ENCODE results near the gene ANXA6.

DNA sequence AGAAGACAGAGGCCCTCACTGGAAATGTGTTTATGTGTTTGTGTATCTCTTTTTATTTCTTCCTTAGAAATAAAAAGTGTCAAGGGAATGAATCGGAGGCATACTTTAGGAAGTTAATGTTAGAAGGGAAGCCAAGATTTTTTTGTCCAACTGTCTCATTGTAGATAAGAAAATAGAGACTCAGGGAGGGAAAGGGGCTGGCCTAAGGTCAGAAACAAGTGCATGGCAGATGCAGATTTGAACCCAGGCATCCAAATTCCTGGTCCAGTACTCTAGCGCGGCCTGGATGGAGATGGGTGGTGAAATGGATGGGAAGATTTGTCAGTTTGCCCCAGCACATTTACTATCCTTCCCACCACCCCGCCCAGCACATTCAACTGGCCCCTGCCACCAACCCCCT is 56.9 kb downstream of the ANXA6 start:
- TF ChIP-seq, protein P1, sequence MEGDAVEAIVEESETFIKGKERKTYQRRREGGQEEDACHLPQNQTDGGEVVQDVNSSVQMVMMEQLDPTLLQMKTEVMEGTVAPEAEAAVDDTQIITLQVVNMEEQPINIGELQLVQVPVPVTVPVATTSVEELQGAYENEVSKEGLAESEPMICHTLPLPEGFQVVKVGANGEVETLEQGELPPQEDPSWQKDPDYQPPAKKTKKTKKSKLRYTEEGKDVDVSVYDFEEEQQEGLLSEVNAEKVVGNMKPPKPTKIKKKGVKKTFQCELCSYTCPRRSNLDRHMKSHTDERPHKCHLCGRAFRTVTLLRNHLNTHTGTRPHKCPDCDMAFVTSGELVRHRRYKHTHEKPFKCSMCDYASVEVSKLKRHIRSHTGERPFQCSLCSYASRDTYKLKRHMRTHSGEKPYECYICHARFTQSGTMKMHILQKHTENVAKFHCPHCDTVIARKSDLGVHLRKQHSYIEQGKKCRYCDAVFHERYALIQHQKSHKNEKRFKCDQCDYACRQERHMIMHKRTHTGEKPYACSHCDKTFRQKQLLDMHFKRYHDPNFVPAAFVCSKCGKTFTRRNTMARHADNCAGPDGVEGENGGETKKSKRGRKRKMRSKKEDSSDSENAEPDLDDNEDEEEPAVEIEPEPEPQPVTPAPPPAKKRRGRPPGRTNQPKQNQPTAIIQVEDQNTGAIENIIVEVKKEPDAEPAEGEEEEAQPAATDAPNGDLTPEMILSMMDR (optimal IDR thresholded peaks at IDR 0.05 in 1 of 3, IDR thresholded peaks at IDR 0.05 in 1 of 3, conservative IDR thresholded peaks at IDR 0.05 in 1 of 3; ENCODE audit: extremely low read depth in 1 of 3, insufficient read depth in 2 of 3, low read length in 3 of 3): no peak
- TF ChIP-seq EZH2 (IDR thresholded peaks at IDR 0.05; ENCODE audit: low read length): no peak
